Iris pigment epithelial cell (primary cell): ENCODE results near the gene NOTCH2.

Source experiments
- DNase-seq: peaks from one replicate; pipeline ENCODE4 v3.0.0-alpha.2; 2011; ENCODE audit warnings: low read depth

NOTCH2 gene

GRCh38 chr1:119874186-119874585 lies 195.3 kb downstream of the NOTCH2 start:
- DNase-seq: no peak

- DNase-seq: peak; percentile 84
Measured at GRCh38 chr1:119873135-119874015, 196.1 kb downstream of the NOTCH2 start.

DNA sequence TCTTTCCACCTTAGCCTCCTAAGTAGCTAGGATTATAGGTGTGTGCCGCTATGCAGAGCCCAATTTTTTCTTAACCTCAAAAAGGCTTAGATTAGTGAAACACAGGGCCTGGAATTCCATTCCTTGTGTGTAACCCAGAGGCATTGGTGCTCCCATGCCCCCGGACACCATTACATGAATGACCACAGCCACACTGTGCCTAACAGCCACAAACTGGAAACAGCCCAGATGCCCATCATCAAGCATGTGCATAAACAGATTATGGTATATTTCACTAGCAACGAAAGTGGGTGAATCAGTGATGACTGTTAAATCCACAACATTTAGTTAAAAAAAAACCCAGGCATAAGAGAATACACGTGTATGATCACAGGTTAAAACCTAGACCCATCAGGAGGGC lies 197.6 kb downstream of the NOTCH2 start:
- DNase-seq: no peak

GRCh38 chr1:119870917-119871596 lies 198.4 kb downstream of the NOTCH2 start:
- peak; percentile 69 for DNase-seq

GRCh38 chr1:119869995-119870394 lies 199.5 kb downstream of the NOTCH2 start:
- DNase-seq: no peak

GRCh38 chr1:119868176-119868575 lies 201.3 kb downstream of the NOTCH2 start:
- no peak for DNase-seq

DNA sequence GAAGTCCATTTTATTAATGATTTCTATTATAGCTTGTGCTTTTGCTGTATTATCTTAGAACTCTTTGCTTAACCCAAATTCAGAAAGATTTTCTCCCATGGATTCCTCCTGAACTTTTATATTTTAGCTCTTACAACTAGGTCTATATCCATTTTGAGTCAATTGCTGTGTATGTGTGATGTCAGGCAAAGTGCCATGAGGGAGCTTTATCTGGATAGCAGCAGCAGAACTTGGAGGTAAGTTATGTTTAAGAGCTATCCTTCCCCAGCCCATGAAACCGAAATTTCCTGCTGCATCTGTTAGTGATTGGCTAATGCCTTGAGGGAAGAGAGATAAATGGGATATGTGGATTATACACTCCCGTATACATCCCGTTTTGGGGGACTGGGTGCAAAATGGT lies 203.0 kb downstream of the NOTCH2 start:
- peak; percentile 26 for DNase-seq

DNA sequence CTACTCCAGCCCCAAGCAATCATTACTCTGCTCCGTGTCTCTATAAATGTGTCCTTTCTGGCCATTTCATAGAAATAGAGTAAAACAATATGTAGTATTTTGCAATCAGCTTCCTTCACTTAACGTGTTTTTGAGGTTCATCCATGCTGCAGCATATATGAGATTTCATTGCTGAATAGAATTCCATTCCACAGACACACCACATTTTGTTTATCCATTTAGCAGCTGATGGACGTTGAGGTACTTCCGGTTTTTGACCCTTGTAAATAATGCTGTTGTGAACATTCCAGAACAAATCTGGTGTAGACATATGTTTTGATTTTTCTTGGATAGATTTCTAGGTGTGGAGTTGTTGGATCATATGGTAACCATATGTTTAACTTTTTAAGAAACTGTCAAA lies 203.8 kb downstream of the NOTCH2 start:
- peak; percentile 92 for DNase-seq

DNA sequence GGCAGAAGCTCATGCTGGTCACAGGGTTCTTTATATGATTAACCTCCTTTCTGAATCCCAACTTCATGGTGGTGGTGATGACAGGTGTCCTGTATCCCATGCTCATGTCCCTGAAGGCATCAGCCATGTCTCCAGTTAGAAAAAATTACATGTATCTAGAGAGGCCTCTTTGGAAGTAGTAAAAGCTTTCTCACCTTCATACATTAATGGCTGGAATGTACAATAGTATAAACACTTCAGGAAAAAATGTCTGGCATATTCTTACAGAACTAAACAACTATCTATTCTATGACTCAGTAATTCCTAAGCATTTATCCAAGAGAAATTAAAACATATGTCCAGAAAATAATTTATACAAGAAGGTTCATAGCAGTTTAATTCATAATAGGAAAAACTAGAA lies 207.2 kb downstream of the NOTCH2 start:
- DNase-seq: peak; percentile 50
